GM12892 (cell line): Measurements from ENCODE around the gene OR5AU1.

Experiments
- POLR2A ChIP-seq: IDR thresholded peaks from 2 replicates; pipeline ENCODE4 v1.6.1; 2011; ENCODE audit warnings: low read depth, low read length, control low read depth
- POLR2AphosphoS5 ChIP-seq: IDR thresholded peaks from 2 replicates; pipeline ENCODE4 v1.6.1; 2011; ENCODE audit warnings: low read depth, low read length, control low read depth
- TAF1 ChIP-seq: IDR thresholded peaks from 2 replicates; pipeline ENCODE4 v1.6.1; 2011; ENCODE audit warnings: low read depth, mild to moderate bottlenecking, control low read depth, low read length, borderline replicate concordance

GRCh38 chr14:21205026-21205677 is 49.3 kb upstream of the OR5AU1 start:
- TF ChIP-seq POLR2AphosphoS5, result no peak
- TF ChIP-seq TAF1, result no peak
- TF ChIP-seq POLR2A, result no peak
